ENCODE results near the gene TECR. TPM values are rescaled to one million over a fixed set of nuclear protein-coding genes. Genes with fewer than 3 reads are reported as not detected.

Gene TECR
- total and polyA plus RNA-seq, 9 of the 15 experiments (the other 6 are each of a cell fraction or from before 2014, with no cell fraction given), result 29.3 to 211 (median 81.4) TPM

DNA sequence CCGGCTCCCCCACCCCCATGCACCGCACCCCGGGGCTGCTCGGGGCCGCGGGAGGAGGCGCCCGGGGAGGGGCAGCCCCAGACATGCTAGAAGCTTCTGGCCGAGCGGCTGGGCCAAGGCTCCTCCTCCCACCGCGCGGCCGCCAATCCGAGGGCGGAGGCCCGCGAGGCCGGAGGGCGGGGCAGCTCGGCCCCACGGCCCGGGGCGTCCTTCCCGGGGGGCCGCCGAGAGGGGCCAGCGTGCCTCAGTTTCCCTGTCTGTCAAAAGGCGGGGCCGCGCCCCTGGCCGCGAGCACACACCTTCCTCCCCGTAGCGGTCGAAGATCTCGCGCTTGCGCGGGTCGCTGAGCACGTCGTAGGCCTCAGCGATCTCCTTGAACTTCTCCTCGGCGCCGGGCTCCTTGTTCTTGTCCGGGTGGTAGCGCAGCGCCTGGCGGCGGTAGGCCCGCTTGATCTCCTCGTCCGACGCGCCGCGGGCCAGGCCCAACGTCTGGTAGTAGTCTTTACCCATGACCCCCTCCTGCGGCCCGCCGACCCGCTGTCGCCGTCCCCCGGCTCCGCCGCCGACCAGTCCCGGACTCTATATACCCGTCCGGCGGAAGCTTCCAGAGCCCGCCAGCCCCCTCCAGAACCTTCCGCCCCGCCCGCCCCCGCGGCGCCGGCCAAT lies 11.4 kb upstream of the TECR start, which contains the start of gene DNAJB1 (continued):
- TF ChIP-seq ZFX (CRISPR knock-in tag; IDR thresholded peaks at IDR 0.05), result peak; percentile 97
- TF ChIP-seq FOXP1 (CRISPR knock-in tag; IDR thresholded peaks at IDR 0.05), result peak; percentile 87
- TF ChIP-seq, protein P1, sequence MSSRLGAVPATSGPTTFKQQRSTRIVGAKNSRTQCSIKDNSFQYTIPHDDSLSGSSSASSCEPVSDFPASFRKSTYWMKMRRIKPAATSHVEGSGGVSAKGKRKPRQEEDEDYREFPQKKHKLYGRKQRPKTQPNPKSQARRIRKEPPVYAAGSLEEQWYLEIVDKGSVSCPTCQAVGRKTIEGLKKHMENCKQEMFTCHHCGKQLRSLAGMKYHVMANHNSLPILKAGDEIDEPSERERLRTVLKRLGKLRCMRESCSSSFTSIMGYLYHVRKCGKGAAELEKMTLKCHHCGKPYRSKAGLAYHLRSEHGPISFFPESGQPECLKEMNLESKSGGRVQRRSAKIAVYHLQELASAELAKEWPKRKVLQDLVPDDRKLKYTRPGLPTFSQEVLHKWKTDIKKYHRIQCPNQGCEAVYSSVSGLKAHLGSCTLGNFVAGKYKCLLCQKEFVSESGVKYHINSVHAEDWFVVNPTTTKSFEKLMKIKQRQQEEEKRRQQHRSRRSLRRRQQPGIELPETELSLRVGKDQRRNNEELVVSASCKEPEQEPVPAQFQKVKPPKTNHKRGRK (tag; IDR thresholded peaks at IDR 0.05), result no peak
- peak; percentile 91 for TF ChIP-seq POLR2AphosphoS5 (IDR thresholded peaks at IDR 0.05; ENCODE audit: control insufficient read depth, insufficient read depth, low read depth, low read length)
- peak in 1 of 2 experiments; percentile 86; a peak in 2 of 4 replicates for TF ChIP-seq HDAC1 (IDR thresholded peaks at IDR 0.05)
- TF ChIP-seq, protein P2, sequence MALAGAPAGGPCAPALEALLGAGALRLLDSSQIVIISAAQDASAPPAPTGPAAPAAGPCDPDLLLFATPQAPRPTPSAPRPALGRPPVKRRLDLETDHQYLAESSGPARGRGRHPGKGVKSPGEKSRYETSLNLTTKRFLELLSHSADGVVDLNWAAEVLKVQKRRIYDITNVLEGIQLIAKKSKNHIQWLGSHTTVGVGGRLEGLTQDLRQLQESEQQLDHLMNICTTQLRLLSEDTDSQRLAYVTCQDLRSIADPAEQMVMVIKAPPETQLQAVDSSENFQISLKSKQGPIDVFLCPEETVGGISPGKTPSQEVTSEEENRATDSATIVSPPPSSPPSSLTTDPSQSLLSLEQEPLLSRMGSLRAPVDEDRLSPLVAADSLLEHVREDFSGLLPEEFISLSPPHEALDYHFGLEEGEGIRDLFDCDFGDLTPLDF (CRISPR knock-in tag; IDR thresholded peaks at IDR 0.05), result peak; percentile 86; the same call in 1 of the 2 replicates
- peak; percentile 98 for TF ChIP-seq HMGN3 (IDR thresholded peaks at IDR 0.05; ENCODE audit: borderline replicate concordance, extremely low read depth, insufficient read length, low read depth, low read length)
- no peak; the same call in 1 of the 2 replicates for TF ChIP-seq MBD2 (IDR thresholded peaks at IDR 0.05; ENCODE audit: borderline replicate concordance, low read depth)
- no peak for TF ChIP-seq SNRNP70 (optimal IDR thresholded peaks at IDR 0.05; ENCODE audit: low read depth, low read length)
- TF ChIP-seq, protein P3, sequence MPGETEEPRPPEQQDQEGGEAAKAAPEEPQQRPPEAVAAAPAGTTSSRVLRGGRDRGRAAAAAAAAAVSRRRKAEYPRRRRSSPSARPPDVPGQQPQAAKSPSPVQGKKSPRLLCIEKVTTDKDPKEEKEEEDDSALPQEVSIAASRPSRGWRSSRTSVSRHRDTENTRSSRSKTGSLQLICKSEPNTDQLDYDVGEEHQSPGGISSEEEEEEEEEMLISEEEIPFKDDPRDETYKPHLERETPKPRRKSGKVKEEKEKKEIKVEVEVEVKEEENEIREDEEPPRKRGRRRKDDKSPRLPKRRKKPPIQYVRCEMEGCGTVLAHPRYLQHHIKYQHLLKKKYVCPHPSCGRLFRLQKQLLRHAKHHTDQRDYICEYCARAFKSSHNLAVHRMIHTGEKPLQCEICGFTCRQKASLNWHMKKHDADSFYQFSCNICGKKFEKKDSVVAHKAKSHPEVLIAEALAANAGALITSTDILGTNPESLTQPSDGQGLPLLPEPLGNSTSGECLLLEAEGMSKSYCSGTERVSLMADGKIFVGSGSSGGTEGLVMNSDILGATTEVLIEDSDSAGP (CRISPR knock-in tag; IDR thresholded peaks at IDR 0.05), result no peak
- TF ChIP-seq, protein P4, sequence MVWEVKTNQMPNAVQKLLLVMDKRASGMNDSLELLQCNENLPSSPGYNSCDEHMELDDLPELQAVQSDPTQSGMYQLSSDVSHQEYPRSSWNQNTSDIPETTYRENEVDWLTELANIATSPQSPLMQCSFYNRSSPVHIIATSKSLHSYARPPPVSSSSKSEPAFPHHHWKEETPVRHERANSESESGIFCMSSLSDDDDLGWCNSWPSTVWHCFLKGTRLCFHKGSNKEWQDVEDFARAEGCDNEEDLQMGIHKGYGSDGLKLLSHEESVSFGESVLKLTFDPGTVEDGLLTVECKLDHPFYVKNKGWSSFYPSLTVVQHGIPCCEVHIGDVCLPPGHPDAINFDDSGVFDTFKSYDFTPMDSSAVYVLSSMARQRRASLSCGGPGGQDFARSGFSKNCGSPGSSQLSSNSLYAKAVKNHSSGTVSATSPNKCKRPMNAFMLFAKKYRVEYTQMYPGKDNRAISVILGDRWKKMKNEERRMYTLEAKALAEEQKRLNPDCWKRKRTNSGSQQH (CRISPR knock-in tag; IDR thresholded peaks at IDR 0.05), result 0 out of 2 replicates have a peak, but pooled peaks have one; percentile 42
- TF ChIP-seq TAF1 (IDR thresholded peaks at IDR 0.05; ENCODE audit: control insufficient read depth, extremely low read depth, insufficient read depth, low read length, severe bottlenecking), result peak; percentile 80
- TF ChIP-seq TEAD1 (CRISPR knock-in tag; IDR thresholded peaks at IDR 0.05), result peak in 1 of 2 experiments; percentile 64; a peak in 1 of 4 replicates
- TF ChIP-seq NFXL1 (CRISPR knock-in tag; IDR thresholded peaks at IDR 0.05), result no peak
- TF ChIP-seq ZNF77 (CRISPR knock-in tag; IDR thresholded peaks at IDR 0.05), result no peak
- TF ChIP-seq ZSCAN29 (IDR thresholded peaks at IDR 0.05), result no peak
- TF ChIP-seq, protein P5, sequence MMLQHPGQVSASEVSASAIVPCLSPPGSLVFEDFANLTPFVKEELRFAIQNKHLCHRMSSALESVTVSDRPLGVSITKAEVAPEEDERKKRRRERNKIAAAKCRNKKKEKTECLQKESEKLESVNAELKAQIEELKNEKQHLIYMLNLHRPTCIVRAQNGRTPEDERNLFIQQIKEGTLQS (IDR thresholded peaks at IDR 0.05), result no peak
- TF ChIP-seq, protein P5 (CRISPR knock-in tag; conservative IDR thresholded peaks at IDR 0.05), result 0 out of 2 replicates have a peak, but pooled peaks have one; percentile 42
- TF ChIP-seq, protein P6, sequence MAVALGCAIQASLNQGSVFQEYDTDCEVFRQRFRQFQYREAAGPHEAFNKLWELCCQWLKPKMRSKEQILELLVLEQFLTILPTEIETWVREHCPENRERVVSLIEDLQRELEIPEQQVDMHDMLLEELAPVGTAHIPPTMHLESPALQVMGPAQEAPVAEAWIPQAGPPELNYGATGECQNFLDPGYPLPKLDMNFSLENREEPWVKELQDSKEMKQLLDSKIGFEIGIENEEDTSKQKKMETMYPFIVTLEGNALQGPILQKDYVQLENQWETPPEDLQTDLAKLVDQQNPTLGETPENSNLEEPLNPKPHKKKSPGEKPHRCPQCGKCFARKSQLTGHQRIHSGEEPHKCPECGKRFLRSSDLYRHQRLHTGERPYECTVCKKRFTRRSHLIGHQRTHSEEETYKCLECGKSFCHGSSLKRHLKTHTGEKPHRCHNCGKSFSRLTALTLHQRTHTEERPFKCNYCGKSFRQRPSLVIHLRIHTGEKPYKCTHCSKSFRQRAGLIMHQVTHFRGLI (CRISPR knock-in tag; IDR thresholded peaks at IDR 0.05), result no peak
